Panc1 (cell line): Measurements from ENCODE around the gene CTTNBP2NL. TPM values are rescaled to one million over a fixed set of nuclear protein-coding genes. Genes with fewer than 3 reads are reported as not detected.

Source experiments
- ATAC-seq: fragments of 200-7000 bp; cut with Tn5 transposase; 2 replicates; pipeline ENCODE4 v1.9.1; 2020; ENCODE audit warnings: mild to moderate bottlenecking, moderate library complexity
- BruUV-seq: library from RNA; stranded (reverse); fragments of 400-500 nt; replicated peaks from 2 replicates; lab custom pipeline; 2021; lab: Mats Ljungman, UMichigan
- CTCF ChIA-PET: fragments of 300-600 bp; sonication (Branson Sonifier 250); formaldehyde crosslinking; loops from one replicate; lab custom pipeline; 2022; ENCODE audit warnings: antibody characterized with exemption; lab: Charles Lee
- POLR2A ChIA-PET: fragments of 300-600 bp; sonication (Branson Sonifier 250); formaldehyde crosslinking; loops from one replicate; lab custom pipeline; 2022; ENCODE audit warnings: antibody characterized with exemption; lab: Charles Lee
- DNase-seq: peaks from one replicate; pipeline ENCODE4 v3.0.0-alpha.2; 2010; ENCODE audit warnings: low read depth, low spot score
- H3K27ac ChIP-seq: 2 replicates; pipeline ENCODE4 v1.5.1; 2011; ENCODE audit warnings: mild to moderate bottlenecking, low read length, inconsistent platforms
- H3K27me3 ChIP-seq: fragments of 200-500 bp; sonication (Bioruptor generic); 2 replicates; pipeline ENCODE4 v1.6.0; 2014; ENCODE audit warnings: low read length, inconsistent platforms; ENCODE audit not compliant: control insufficient read depth, insufficient read depth
- H3K36me3 ChIP-seq: fragments of 200-500 bp; sonication (Bioruptor generic); 2 replicates; pipeline ENCODE4 v1.5.1; 2014; ENCODE audit warnings: inconsistent platforms, mild to moderate bottlenecking, low read length, moderate library complexity; ENCODE audit not compliant: control insufficient read depth, insufficient read depth
- H3K4me1 ChIP-seq: 2 replicates; pipeline ENCODE4 v1.5.1; 2011; ENCODE audit warnings: inconsistent platforms, mild to moderate bottlenecking, low read length, moderate library complexity; ENCODE audit not compliant: control insufficient read depth, insufficient read depth
- H3K4me3 ChIP-seq, 2 experiments: 2 replicates each; pipeline ENCODE4 v1.5.1; 2011 to 2012; ENCODE audit warnings: low read depth in 2 of 2, low read length in 2 of 2, mild to moderate bottlenecking in 2 of 2, inconsistent platforms in 1 of 2, moderate library complexity in 1 of 2
- H3K9me3 ChIP-seq: fragments of 200-500 bp; sonication (Bioruptor generic); 2 replicates; pipeline ENCODE4 v1.5.1; 2014; ENCODE audit warnings: low read depth, mild to moderate bottlenecking, inconsistent platforms, low read length, moderate library complexity; ENCODE audit not compliant: control insufficient read depth, insufficient read depth
- CTCF ChIP-seq: fragments of 450-650 bp; IDR thresholded peaks from 2 replicates; pipeline ENCODE4 v1.5.1; 2017; ENCODE audit warnings: mild to moderate bottlenecking
- POLR2AphosphoS5 ChIP-seq: IDR thresholded peaks from 2 replicates; pipeline ENCODE4 v1.6.1; 2012; ENCODE audit warnings: mild to moderate bottlenecking, low read depth, low read length, moderate library complexity
- REST ChIP-seq, 2 experiments: IDR thresholded peaks; 2 replicates each; pipeline ENCODE4 v1.6.1; 2011 to 2012; ENCODE audit warnings: low read depth in 2 of 2, control low read depth in 1 of 2, low read length in 1 of 2, mild to moderate bottlenecking in 1 of 2, moderate library complexity in 1 of 2; ENCODE audit not compliant: insufficient read depth in 1 of 2
- SIN3A ChIP-seq: IDR thresholded peaks from 2 replicates; pipeline ENCODE4 v1.6.1; 2012; ENCODE audit warnings: low read depth, mild to moderate bottlenecking, low read length, moderate library complexity, borderline replicate concordance; ENCODE audit not compliant: insufficient read depth
- TCF7L2 ChIP-seq: IDR thresholded peaks from 2 replicates; pipeline ENCODE4 v1.6.1; 2011; ENCODE audit warnings: mild to moderate bottlenecking, low read depth, low read length, inconsistent platforms
- in situ Hi-C: cut with HindIII; loops from 2 replicates; pipeline ENCODE4 v1.10.0; 2016; ENCODE audit warnings: low sequenced_read_pairs, low pct_unique_long_range_greater_than_20kb
- intact Hi-C: fragments of 100-400 bp; cut with micrococcal nuclease; formaldehyde crosslinking; loops from one replicate; pipeline ENCODE4 v1.10.0; 2022; ENCODE audit not compliant: unreplicated experiment
- total RNA-seq: library from RNA; stranded (reverse); gene quantifications from one replicate; pipeline ENCODE4 v1.2.1, GENCODE V29; 2021; ENCODE audit not compliant: unreplicated experiment

Gene CTTNBP2NL
- total RNA-seq, 1 experiment from 2014 or later = 18.4 TPM

- Histone ChIP-seq H3K4me1 (no peaks in the 10 kb centered on the region), H3K27me3 (0 out of 2 replicates have a peak, but pooled peaks cover 2% of the 10 kb centered on the region), H3K4me3 (no peak overlapping the region), H3K27ac (no peak overlapping the region), H3K9me3 (no peaks in the 10 kb centered on the region), H3K36me3 (no peaks in the 10 kb centered on the region)
- BruUV-seq = no TSS peak
- no peak for ATAC-seq
- POLR2A ChIA-PET = no interaction called here
- intact Hi-C loops (no loop called here), in situ Hi-C loops (no loop called here)
- TF ChIP-seq SIN3A (no peak), TCF7L2 (no peak), CTCF (no peak), POLR2AphosphoS5 (no peak), REST (IDR thresholded peaks at IDR 0.05; ENCODE audit: insufficient read depth in 1 of 2, low read depth in 2 of 2, low read length in 1 of 2) (no peak)
- DNase-seq = no peak
- CTCF ChIA-PET = interaction anchor here (0.5 kb wide), 1 partner anchor 21 kb away, joined by 3 read pairs; no protein-coding TSS in a partner anchor
Measured at GRCh38 chr1:112356765-112357164, 39.2 kb upstream of the CTTNBP2NL start.

GRCh38 chr1:112357467-112357866 is 38.5 kb upstream of the CTTNBP2NL start:
- Histone ChIP-seq H3K27ac (no peak overlapping the region), H3K36me3 (no peaks in the 10 kb centered on the region), H3K4me3 (no peak overlapping the region), H3K4me1 (no peaks in the 10 kb centered on the region), H3K9me3 (no peaks in the 10 kb centered on the region), H3K27me3 (peaks cover 2% of the 10 kb centered on the region; the same call in 1 of the 2 replicates)
- ChIA-PET POLR2A (no interaction called here), CTCF (no interaction called here)
- in situ Hi-C loops = no loop called here
- intact Hi-C loops = no loop called here
- no peak for DNase-seq
- no peak for ATAC-seq
- TF ChIP-seq POLR2AphosphoS5 (no peak), REST (IDR thresholded peaks at IDR 0.05; ENCODE audit: insufficient read depth in 1 of 2, low read depth in 2 of 2, low read length in 1 of 2) (no peak), SIN3A (no peak), CTCF (no peak), TCF7L2 (no peak)
- BruUV-seq = no TSS peak
